ENCODE results near the gene MICALL2. TPM values are rescaled to one million over a fixed set of nuclear protein-coding genes. Genes with fewer than 3 reads are reported as not detected.

Gene MICALL2
- total RNA-seq, 4 donors from 2014 or later, result 111 to 272 (median 209) TPM

DNA sequence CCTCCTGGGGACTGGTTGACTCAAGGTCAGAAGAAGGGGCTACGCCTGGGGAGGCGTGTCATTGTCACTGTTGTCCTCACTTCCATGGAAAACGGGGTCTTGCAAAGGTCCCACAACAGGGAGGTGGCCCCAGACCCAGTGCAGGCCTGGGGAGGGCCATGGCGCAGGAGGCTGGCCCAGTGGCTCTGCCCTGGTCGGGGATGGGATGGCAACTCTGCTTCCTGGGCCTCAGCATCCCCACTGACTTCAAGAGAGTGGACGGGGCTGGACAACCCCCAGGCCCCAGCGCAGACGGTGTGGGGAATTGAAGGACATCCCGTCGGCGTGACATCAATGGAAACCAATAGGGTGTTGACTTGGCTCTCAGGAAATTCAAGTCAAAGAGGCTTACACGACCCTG, 35.2 kb downstream of the MICALL2 start:
- no peak for DNase-seq
- no peaks in the 10 kb centered on the region for H3K36me3 ChIP-seq
- no peak overlapping the region for H3K27ac ChIP-seq
- no peak overlapping the region for H3K4me3 ChIP-seq
- TF ChIP-seq, protein P1, sequence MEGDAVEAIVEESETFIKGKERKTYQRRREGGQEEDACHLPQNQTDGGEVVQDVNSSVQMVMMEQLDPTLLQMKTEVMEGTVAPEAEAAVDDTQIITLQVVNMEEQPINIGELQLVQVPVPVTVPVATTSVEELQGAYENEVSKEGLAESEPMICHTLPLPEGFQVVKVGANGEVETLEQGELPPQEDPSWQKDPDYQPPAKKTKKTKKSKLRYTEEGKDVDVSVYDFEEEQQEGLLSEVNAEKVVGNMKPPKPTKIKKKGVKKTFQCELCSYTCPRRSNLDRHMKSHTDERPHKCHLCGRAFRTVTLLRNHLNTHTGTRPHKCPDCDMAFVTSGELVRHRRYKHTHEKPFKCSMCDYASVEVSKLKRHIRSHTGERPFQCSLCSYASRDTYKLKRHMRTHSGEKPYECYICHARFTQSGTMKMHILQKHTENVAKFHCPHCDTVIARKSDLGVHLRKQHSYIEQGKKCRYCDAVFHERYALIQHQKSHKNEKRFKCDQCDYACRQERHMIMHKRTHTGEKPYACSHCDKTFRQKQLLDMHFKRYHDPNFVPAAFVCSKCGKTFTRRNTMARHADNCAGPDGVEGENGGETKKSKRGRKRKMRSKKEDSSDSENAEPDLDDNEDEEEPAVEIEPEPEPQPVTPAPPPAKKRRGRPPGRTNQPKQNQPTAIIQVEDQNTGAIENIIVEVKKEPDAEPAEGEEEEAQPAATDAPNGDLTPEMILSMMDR (IDR thresholded peaks at IDR 0.05), result no peak
- no peak for TF ChIP-seq POLR2A (IDR thresholded peaks at IDR 0.05)
- no peaks in the 10 kb centered on the region for H3K4me1 ChIP-seq
- H3K9me3 ChIP-seq, result no peaks in the 10 kb centered on the region
- H3K27me3 ChIP-seq, result no peaks in the 10 kb centered on the region

DNA sequence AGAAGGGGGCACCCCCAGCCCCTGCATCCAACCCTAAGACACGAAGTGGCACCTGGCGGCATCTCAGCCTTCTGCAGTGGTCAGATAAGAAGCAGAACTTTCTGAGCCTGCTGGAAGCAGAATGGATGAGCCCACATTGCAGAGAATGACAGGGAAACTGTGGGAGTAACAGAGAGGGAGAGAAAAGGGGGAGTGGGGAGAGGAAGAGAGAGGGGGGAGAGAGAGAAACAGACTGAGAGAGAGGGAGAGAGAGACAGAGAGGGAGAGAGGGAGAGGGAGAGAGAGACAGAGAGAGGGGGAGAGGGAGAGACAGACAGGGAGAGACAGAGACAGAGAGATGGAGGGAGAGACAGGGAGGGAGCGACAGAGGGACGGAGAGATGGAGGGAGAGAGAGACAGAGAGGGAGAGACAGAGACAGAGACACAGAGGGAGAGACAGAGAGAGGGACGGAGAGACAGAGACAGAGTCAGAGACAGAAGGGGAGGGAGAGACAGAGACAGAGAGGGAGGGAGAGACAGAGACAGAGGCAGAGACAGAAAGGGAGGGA, 35.9 kb downstream of the MICALL2 start:
- Histone ChIP-seq H3K9me3 (no peaks in the 10 kb centered on the region), H3K4me1 (no peaks in the 10 kb centered on the region), H3K27ac (no peak overlapping the region), H3K36me3 (no peaks in the 10 kb centered on the region), H3K4me3 (no peak overlapping the region), H3K27me3 (no peaks in the 10 kb centered on the region)
- TF ChIP-seq POLR2A (IDR thresholded peaks at IDR 0.05), result no peak
- TF ChIP-seq, protein P1 (IDR thresholded peaks at IDR 0.05), result no peak
- DNase-seq, result no peak

DNA sequence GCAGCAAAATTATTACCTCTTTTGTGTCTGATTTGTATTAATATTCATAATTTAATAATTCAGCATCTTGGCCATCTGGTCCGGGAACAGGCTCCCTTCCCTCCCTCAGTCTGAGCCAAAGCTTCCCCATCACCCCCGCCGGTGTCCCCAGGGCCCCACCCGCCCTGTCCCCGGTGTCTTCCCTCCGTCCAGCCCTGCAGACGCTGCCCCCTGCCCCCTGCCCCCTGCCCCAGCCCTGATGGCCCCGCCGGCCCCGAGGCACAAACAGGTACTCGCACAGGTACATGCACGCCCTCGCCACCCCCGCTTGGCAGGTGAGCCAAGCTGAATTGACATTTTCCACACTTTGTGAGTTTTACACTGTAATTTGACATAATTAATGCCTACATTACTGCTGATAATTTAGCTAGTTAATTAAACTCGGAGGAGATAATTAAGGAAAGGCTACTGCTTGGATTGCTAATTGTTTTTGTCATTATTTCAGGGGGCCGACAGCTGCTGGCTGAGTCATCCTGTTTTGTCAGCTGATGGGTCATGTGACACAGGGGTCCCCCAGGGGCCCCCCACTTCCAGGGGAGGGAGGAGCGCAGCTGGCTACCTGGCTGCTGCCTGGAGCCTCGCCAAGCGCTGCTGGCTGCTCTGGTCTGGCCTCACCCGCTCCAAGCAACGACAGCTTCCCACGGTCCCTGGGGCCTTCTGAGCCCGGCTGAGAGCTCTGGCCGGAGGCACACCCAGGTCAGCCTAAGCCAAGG, 36.6 kb downstream of the MICALL2 start:
- H3K27ac ChIP-seq, result no peak overlapping the region

DNA sequence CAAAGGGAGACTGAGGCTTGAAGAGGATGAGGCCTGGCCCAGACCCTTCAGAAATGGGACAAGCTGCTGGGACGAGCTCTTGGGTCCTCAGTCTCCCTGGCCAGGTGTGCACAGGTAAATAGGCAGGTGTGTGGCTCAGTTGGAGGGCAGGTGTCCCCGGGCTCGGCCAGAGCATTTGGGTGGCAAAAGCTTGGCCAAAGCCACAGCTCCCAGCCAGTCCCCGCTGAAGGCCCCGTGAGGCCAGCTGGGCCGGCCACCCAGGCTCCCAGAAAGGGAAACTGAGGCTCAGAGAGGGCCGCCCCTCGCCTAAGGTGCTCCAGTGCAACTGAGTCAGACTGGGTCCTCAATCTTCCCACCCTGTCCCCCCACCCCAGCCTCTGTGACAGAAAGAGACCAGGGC, 37.3 kb downstream of the MICALL2 start:
- Histone ChIP-seq H3K36me3 (no peaks in the 10 kb centered on the region), H3K27me3 (no peaks in the 10 kb centered on the region), H3K27ac (no peak overlapping the region), H3K9me3 (no peaks in the 10 kb centered on the region), H3K4me3 (no peak overlapping the region), H3K4me1 (no peaks in the 10 kb centered on the region)
- DNase-seq, result no peak
- TF ChIP-seq, protein P1 (IDR thresholded peaks at IDR 0.05), result no peak
- no peak for TF ChIP-seq POLR2A (IDR thresholded peaks at IDR 0.05)

More for the DNA sequence above, 36.6 kb downstream of the MICALL2 start:
- TF ChIP-seq POLR2A (IDR thresholded peaks at IDR 0.05), result no peak
- TF ChIP-seq, protein P1 (IDR thresholded peaks at IDR 0.05), result no peak
- no peaks in the 10 kb centered on the region for H3K36me3 ChIP-seq
- no peak overlapping the region for H3K4me3 ChIP-seq
- H3K27me3 ChIP-seq, result no peaks in the 10 kb centered on the region
- no peak for DNase-seq
- no peaks in the 10 kb centered on the region for H3K4me1 ChIP-seq
- no peaks in the 10 kb centered on the region for H3K9me3 ChIP-seq

DNA sequence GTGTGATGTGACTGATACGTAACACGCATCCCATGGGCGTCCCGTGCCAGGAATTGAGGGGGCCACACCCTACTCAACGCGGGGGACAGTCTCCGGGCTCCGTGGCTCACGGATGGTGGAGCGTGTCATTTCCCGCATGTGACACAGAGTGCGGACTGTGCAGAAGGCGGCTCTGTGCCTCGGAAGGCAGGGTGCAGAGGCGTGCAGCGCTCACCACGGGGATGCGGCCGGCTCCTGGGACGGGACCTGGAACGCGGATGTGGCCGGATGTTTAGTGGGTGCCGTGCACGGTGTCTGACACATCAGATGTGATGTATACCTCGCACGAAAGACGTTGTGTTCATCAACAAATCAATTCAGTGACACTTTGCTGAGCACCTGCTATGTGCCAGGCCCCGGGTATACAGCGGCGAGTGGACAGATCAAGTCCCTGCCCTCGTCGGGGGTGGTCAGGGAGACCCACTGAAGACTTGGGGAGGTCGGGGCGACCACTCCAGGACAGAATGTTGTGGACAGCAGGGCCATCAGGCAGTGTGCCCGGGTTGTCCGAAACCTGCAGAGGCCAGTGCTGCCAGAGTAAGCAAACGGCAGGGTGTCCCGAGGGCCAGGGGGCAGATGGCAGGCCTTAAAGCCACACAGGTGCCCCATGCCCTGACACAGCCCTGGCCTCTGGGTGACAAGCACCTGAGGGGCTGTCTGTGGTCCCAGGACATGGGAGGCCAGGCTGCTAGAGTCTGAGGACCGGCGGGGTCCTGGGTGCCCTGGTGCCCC, 38.1 kb downstream of the MICALL2 start:
- no peak for DNase-seq
- Histone ChIP-seq H3K27ac (no peak overlapping the region), H3K9me3 (no peaks in the 10 kb centered on the region), H3K4me1 (no peaks in the 10 kb centered on the region), H3K4me3 (no peak overlapping the region), H3K36me3 (no peaks in the 10 kb centered on the region), H3K27me3 (no peaks in the 10 kb centered on the region)
- TF ChIP-seq POLR2A (IDR thresholded peaks at IDR 0.05), result no peak
- TF ChIP-seq, protein P1 (IDR thresholded peaks at IDR 0.05), result no peak

All from Peyer's patch (tissue), 4 donors.